HepG2 (cell line): ENCODE measurements around the gene LSR. TPM values are rescaled to one million over a fixed set of nuclear protein-coding genes. Genes with fewer than 3 reads are reported as not detected.

Experiments used
- CSRNP2 ChIP-seq: sonication (generic); formaldehyde crosslinking; conservative IDR thresholded peaks from 2 replicates; pipeline ENCODE4 v1.8.0; 2022; ENCODE audit warnings: low read depth, missing genetic modification reagents
- HDAC1 ChIP-seq: sonication (generic); formaldehyde crosslinking; IDR thresholded peaks from 2 replicates; pipeline ENCODE4 v1.5.1; 2020; ENCODE audit warnings: mild to moderate bottlenecking, missing genetic modification reagents
- HDAC2 ChIP-seq: sonication (generic); formaldehyde crosslinking; IDR thresholded peaks from 2 replicates; pipeline ENCODE4 v1.4.0; 2020; ENCODE audit warnings: missing genetic modification reagents
- KLF9 ChIP-seq: IDR thresholded peaks from 2 replicates; pipeline ENCODE4 v1.6.1; 2016; ENCODE audit warnings: low read depth
- MAFK ChIP-seq, 2 experiments: IDR thresholded peaks in 1 of 2; conservative IDR thresholded peaks in 1 of 2; 2 replicates each; pipeline ENCODE4 v1.6.1; 2011; ENCODE audit warnings: improper control_type of control experiment in 2 of 2, low read length in 2 of 2
- MATR3 ChIP-seq: sonication (generic); formaldehyde crosslinking; IDR thresholded peaks from 2 replicates; pipeline ENCODE4 v1.4.0; 2020; ENCODE audit warnings: missing genetic modification reagents
- MTERF4 ChIP-seq: sonication (generic); formaldehyde crosslinking; IDR thresholded peaks from 2 replicates; pipeline ENCODE4 v1.8.0; 2023; ENCODE audit warnings: mild to moderate bottlenecking, missing genetic modification reagents
- POGZ ChIP-seq: sonication (generic); formaldehyde crosslinking; IDR thresholded peaks from 2 replicates; pipeline ENCODE4 v1.4.0; 2020; ENCODE audit warnings: mild to moderate bottlenecking, missing genetic modification reagents
- RNF2 ChIP-seq: fragments of 450-650 bp; conservative IDR thresholded peaks from 2 replicates; pipeline ENCODE4 v1.6.1; 2016; ENCODE audit warnings: low read depth
- RXRB ChIP-seq: IDR thresholded peaks from 2 replicates; pipeline ENCODE4 v1.6.1; 2016; ENCODE audit warnings: borderline replicate concordance, missing genetic modification reagents, missing compliant biosample characterization
- SMAD1 ChIP-seq: sonication (generic); formaldehyde crosslinking; IDR thresholded peaks from 2 replicates; pipeline ENCODE4 v1.4.0; 2020; ENCODE audit warnings: missing genetic modification reagents, low read depth, mild to moderate bottlenecking, borderline replicate concordance
- SRY ChIP-seq: sonication (generic); formaldehyde crosslinking; IDR thresholded peaks from 2 replicates; pipeline ENCODE4 v1.8.0; 2022; ENCODE audit warnings: mild to moderate bottlenecking, missing genetic modification reagents
- TRIM24 ChIP-seq: sonication (generic); formaldehyde crosslinking; IDR thresholded peaks from 2 replicates; pipeline ENCODE4 v1.8.0; 2022; ENCODE audit warnings: mild to moderate bottlenecking, missing genetic modification reagents
- ZFAT ChIP-seq: sonication (generic); formaldehyde crosslinking; conservative IDR thresholded peaks from 2 replicates; pipeline ENCODE4 v1.8.1; 2023; ENCODE audit warnings: missing genetic modification reagents, inconsistent platforms
- ZFP36L1 ChIP-seq: sonication (generic); formaldehyde crosslinking; IDR thresholded peaks from 2 replicates; pipeline ENCODE4 v1.8.0; 2022; ENCODE audit warnings: mild to moderate bottlenecking, missing genetic modification reagents, moderate library complexity
- ZHX1 ChIP-seq: sonication (generic); formaldehyde crosslinking; IDR thresholded peaks from 2 replicates; pipeline ENCODE4 v1.8.1; 2022; ENCODE audit warnings: low read depth, mild to moderate bottlenecking, missing genetic modification reagents
- ZNF160 ChIP-seq: sonication (generic); formaldehyde crosslinking; IDR thresholded peaks from 2 replicates; pipeline ENCODE4 v1.8.0; 2022; ENCODE audit warnings: mild to moderate bottlenecking, inconsistent platforms, missing genetic modification reagents
- ZNF468 ChIP-seq: sonication (generic); formaldehyde crosslinking; IDR thresholded peaks from 2 replicates; pipeline ENCODE4 v1.8.0; 2022; ENCODE audit warnings: mild to moderate bottlenecking, moderate library complexity, missing genetic modification reagents
- ZNF484 ChIP-seq: sonication (generic); formaldehyde crosslinking; IDR thresholded peaks from 2 replicates; pipeline ENCODE4 v1.5.1; 2020; ENCODE audit warnings: mild to moderate bottlenecking, low read depth, missing genetic modification reagents, borderline replicate concordance
- ZNF709 ChIP-seq: sonication (generic); formaldehyde crosslinking; IDR thresholded peaks from 2 replicates; pipeline ENCODE4 v1.5.0; 2020; ENCODE audit warnings: mild to moderate bottlenecking, missing genetic modification reagents
- ZNF784 ChIP-seq: sonication (generic); formaldehyde crosslinking; IDR thresholded peaks from 2 replicates; pipeline ENCODE4 v1.5.1; 2020; ENCODE audit warnings: missing genetic modification reagents, mild to moderate bottlenecking, borderline replicate concordance
- ZNF879 ChIP-seq: sonication (generic); formaldehyde crosslinking; IDR thresholded peaks from 2 replicates; pipeline ENCODE4 v1.8.1; 2023; ENCODE audit warnings: missing genetic modification reagents
- polyA plus RNA-seq, 8 experiments: library from polyadenylated mRNA; depleted of rRNA in 3 of 8; stranded (reverse) in 7 of 8; unstranded in 1 of 8; fragments of >200 nt; fragmentation: Illumina TruSeq in 4 of 8; extraction: Trizol in 4 of 8; gene quantifications; 2 replicates each; pipeline versions ENCODE4 v1.2.1 to v1.2.3, GENCODE V29; 2011 to 2016; ENCODE audit warnings: low read depth in 4 of 8, missing spikeins in 1 of 8, mixed read lengths in 1 of 8; ENCODE audit not compliant: insufficient read depth in 1 of 8
- total RNA-seq, 5 experiments: library from RNA; depleted of rRNA; stranded (reverse); fragments of >200 nt; fragmentation: Illumina TruSeq; extraction: Trizol; gene quantifications; 2 replicates each; pipeline ENCODE4 v1.2.3, GENCODE V29; 2016; ENCODE audit warnings: low read depth in 1 of 5

LSR gene
- total and polyA plus RNA-seq, 2 of the 13 experiments (the other 11 are each of a cell fraction or from before 2014, with no cell fraction given) = 29.2 to 79.2 TPM

GRCh38 chr19:35247526-35248309 is 1.1 kb upstream of the LSR start (continued):
- TF ChIP-seq ZNF160 (CRISPR knock-in tag) = no peak
- no peak for TF ChIP-seq MTERF4 (CRISPR knock-in tag)
- no peak for TF ChIP-seq ZNF709
- no peak for TF ChIP-seq CSRNP2 (CRISPR knock-in tag)
- no peak for TF ChIP-seq RNF2
- TF ChIP-seq ZNF879 (CRISPR knock-in tag) = no peak
- TF ChIP-seq ZFAT = no peak
- no peak for TF ChIP-seq TRIM24 (CRISPR knock-in tag)
- TF ChIP-seq ZNF784 (CRISPR knock-in tag) = no peak
- TF ChIP-seq RXRB (CRISPR knock-in tag) = no peak; the same call in none of the 2 replicates
- TF ChIP-seq MATR3 (CRISPR knock-in tag) = no peak
- TF ChIP-seq SMAD1 (CRISPR knock-in tag) = no peak
- no peak for TF ChIP-seq ZNF484 (CRISPR knock-in tag)
- TF ChIP-seq SRY (CRISPR knock-in tag) = no peak
- no peak for TF ChIP-seq ZHX1 (CRISPR knock-in tag)
- TF ChIP-seq KLF9 (CRISPR knock-in tag) = no peak; the same call in 1 of the 2 replicates
- no peak for TF ChIP-seq HDAC1
- no peak; the same call in 1 of the 2 replicates for TF ChIP-seq POGZ (CRISPR knock-in tag)
- peak; percentile 27; the same call in 1 of the 2 replicates for TF ChIP-seq ZFP36L1
- no peak for TF ChIP-seq ZNF468 (CRISPR knock-in tag)
- no peak; the same call in 1 of the 2 replicates for TF ChIP-seq HDAC2
- TF ChIP-seq MAFK (conservative IDR thresholded peaks at IDR 0.05 in 1 of 2, IDR thresholded peaks at IDR 0.05 in 1 of 2; ENCODE audit: low read length in 2 of 2) = no peak
